NCI-H345 treated with DMSO at 0.1 percent for 48 hours (cell line): Measurements from ENCODE around the gene IMPACT.

Source experiments
- DNase-seq: peaks from one replicate; lab custom pipeline; 2025; ENCODE audit not compliant: unreplicated experiment; lab: John Stamatoyannopoulos, UW

The IMPACT gene, protein sequence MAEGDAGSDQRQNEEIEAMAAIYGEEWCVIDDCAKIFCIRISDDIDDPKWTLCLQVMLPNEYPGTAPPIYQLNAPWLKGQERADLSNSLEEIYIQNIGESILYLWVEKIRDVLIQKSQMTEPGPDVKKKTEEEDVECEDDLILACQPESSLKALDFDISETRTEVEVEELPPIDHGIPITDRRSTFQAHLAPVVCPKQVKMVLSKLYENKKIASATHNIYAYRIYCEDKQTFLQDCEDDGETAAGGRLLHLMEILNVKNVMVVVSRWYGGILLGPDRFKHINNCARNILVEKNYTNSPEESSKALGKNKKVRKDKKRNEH

DNA sequence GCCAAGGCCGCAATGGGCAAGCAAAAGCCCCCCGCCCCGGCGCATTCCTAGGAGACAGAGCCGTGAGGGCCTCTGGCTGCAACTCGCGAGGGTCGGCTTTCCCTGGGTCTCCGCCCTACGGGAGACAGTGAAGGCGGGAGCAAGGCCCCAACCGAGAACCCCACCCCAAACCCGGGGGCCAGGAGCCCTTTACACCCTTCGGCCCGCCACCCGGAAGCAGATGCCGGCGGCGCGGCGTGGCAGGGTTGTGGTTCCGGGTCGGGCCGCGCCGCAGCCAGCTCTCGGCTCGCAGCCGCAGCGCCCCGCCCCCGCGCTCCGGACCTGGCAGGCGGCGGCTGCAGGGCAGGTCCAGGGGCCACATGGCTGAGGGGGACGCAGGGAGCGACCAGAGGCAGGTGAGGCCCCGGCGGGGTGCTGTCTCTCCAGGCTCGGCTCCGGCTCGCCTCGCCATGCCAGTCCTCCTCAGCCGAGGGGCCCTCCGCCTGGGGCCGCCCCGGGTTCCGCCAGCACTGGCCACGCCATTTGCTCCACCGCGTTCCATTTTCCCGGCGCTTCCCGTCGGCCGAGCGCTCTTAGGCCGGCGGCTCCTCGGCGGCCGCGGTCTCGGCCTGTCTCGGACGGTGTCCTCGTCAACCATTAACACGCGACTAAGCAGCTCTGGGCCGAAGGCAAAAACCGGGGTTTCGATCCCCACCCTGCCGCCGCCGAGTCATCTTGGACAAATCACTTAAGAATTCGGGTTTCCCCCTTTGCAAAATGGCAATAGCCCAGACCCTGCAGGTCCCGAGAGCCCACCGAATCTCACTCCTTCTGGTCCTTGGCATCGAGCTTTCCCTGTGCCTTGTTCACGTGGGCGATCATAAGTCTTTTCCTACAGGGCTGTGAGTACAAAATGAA, at the start of gene IMPACT:
TSS of gene IMPACT (plus strand) at position 273 of the 897 bp plus-strand sequence. CDS start at position 360, 87 bp downstream.
- peak; percentile 67 for DNase-seq

DNA sequence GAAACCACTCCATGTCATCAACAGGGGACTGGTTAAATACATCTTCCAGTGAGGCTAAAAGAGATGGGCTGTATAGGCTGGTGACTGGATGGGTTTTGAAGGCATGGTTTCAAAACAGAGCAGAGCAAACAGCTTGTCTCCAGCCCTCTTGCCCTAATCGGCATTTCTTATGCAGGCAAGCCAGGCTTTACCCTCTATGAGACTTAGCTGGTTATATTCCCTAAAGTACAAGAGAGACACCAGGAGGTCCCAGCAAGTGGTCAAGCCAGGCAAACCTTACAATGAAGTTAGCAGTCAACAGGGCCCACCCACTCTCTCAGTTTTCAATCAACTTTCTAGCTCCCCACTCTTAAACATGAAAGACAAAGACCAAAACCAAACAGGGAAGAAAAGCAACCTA, 47.9 kb upstream of the IMPACT start:
- no peak for DNase-seq

DNA sequence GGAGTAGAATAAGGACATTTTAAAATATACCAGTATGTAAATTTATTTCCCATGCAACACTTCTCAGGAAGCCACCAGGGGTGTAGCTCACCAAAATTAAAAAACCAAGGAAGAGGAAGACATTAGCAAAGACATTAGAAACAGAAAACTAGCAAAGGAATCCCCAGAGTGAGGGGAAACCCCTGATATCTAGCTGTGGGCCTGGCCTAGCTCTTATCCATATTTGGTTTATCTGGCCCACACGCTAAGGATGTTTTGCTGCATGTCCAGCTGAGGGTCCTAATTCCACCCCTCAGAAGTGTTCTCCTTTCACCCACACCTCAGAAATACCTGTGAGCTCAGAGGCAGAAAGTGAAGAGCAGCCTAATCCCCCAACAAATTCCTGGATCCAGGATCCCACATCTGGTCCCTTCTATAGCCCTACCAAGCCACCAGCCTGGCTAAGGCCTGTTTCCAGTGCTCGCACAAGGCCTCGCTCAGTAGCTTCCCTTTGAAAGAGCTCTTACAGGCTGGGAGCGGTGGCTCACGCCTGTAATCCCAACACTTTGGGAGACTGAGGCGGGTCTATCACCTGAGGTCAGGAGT, 46.2 kb upstream of the IMPACT start:
- DNase-seq: no peak

DNA sequence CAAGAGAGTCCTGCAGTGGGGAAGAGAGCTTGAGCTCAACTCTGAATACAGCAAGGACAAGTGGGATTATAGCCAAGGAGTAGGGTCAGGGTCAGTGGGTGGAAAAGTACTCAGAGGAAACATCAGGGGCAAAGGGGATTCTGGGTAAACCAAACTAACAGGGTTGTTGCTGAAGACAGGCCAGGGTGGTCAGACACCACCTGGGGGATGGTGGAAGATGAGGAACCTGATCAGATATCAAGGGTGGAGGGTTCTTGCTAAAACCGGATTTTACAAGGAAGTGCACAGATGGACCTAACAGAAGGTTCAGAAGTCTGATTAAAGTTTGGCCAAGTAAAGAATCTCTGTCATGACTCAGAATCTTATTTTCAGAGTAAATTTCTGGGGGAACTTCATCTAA, 45.3 kb upstream of the IMPACT start:
- DNase-seq: no peak

DNA sequence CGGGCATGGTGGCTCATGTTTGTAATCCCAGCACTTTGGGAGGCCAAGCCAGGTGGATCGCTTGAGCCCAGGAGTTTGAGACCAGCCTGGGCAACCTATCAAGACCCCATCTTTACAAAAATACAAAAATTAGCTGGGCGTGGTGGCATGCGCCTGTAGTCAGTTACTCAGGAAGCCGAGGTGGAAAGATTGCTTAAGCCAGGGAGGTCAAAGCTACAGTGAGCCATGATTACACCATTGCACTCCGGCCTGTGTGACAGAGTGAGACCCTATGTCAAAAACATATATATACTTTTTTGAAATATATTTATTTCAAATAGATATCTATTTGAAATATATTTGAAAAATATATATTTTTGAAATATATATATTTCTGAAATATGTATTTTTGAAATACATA, 39.8 kb upstream of the IMPACT start:
- no peak for DNase-seq

DNA sequence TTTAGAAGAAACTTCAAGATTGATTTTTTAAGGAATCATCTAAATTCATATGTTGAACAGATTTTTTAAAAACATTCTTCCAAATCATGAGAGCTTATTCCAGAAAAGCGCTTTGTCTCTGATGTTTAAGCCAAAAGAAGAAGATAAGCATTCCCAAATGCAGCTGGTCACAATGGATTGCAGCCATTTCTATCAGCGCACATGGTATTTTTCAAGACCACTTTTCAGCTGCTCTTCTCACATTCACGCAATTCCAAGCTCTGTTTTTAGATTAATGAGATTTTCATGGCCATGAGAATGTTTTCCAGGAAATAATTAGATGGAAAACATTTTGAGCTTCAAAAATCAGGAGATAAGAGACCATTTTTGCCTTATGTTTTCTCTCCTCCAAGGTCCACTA, 37.5 kb upstream of the IMPACT start:
- DNase-seq: no peak

DNA sequence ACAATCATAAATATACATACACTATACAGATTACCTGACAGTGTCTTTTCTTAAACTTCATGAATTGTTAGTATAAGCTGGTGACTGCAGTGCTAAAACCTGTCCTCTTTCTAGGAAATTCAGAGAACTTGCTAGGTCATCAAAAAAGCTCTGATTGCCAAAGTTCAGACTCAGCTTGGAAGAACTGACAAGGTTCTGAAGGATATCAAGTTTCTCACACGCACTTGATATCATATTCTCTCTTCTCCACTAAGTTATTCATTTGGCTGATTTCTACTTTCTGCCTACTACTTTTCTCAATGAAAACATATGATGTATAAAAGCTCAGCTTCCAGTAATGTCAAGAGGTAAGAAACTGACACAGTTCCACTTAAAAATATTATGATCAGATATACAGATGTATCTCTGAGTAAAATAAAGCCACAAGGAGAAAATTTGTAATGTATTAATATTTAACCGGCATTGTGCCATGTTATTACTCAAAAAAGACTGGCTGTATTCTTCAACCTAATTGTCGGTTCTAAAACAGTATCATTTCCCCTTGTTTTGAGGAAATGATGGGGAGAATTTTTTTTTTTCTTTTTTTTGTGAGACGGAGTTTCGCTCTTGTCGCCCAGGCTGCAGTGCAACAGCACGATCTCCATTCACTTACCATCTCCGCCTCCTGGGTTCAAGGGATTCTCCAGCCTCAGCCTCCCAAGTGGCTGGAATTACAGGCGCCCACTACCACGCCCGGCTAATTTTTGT, 31.2 kb upstream of the IMPACT start:
- DNase-seq: no peak

DNA sequence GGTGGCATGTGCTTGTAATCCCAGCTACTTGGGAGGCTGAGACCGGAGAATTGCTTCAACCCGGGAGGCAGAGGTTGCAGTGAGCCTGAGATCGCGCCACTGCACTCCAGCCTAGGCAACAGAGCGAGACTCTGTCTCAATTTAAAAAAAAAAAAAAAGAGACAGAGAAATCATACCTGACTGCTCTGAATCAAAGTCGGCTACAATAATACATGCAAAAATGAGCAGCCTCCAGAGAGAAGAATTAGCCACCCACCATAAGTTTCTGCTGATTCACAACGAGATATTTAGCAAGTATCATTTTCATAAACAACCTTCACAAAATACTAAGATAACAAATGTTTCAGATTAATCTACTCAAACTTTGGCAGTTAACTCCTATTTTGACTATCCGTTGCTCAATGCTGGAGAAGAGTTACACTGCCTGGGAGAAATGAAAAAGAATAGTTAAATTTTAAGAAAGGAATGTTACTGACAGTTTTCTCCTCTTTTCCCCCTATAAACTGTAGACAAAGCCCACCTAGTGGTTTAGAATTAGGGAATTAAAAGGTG, 30.3 kb upstream of the IMPACT start:
- no peak for DNase-seq

DNA sequence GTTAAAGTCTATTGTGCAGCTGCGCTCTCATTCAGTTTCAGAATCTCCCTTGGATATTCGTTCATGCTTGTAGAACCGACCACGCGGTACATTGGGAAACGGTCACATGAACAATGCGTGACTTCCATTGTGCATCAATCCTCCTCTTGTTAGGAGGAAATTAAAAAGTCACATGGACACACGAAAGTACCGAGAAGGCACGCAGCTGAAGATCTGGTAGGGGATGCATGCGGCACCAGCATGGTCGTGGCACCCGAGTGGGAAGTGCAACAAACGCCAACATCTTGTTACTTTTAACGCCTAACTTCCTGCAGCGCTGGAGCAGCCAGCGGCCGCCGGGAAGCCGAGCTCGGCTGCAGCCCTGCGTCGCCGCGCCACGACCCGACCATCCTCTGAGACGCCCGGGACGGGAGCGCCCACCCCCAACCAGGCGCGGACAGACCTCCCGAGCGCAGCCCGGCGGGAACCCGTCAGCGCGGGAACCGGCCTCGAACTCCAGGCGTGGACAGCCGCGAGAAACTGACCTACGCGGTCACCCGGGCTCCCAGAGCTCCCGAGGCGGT, 29.3 kb upstream of the IMPACT start:
- peak; percentile 46 for DNase-seq

DNA sequence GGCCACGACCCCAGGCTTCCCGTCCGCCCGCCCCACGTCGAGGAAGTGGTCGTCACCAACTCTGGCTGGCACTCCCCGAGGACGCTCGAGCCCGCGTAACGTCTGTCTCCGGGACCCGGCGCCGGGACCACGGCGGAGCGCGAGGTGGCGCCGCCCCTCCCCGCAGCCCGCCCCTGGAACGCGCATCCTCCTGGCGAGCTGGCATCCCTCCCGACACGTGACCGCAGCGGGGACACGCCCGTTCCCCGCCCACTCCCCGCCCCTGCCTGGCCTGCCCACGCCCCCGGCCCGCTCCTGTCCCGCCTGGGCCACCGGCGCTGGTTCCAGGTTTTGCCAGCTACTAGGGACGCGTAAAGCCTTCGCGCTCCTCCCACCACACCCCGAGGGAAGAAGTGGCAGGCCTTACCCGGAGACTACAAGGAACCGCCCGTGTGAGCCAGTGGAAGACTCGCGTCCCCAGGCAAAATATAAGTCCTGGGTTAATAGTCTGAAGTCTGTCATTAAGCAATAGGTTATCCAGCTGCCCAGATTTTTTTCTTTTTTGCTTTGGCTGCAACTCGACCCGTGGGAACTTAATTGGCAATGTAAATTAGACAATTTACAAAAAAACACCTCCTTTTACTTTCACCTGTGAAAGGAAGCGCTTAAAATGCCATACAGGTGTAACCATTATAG, 28.6 kb upstream of the IMPACT start, which contains the start of gene OSBPL1A:
TSS of gene OSBPL1A (minus strand) at position 131 of the 675 bp plus-strand sequence. CDS start 20,291 bp downstream, outside the sequence.
- peak; percentile 74 for DNase-seq

DNA sequence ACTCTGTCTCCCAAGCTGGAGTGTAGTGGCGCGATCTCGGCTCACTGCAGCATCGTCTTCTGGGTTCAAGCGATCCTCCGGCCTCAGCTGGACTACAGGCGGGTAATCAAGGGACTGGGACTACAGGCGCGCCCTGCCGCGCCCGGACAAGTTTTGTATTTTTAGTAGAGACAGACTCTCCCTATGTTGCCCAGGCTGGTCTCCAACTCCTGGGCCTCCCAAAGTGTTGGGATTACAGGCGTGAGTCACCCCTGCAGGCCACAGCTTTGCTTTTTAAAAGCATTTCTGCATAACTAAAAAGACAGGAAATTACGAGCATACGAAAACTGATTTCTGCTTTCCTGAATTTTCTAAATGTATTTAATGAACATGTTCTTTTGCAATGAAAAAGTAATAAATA, 27.9 kb upstream of the IMPACT start:
- DNase-seq: no peak

DNA sequence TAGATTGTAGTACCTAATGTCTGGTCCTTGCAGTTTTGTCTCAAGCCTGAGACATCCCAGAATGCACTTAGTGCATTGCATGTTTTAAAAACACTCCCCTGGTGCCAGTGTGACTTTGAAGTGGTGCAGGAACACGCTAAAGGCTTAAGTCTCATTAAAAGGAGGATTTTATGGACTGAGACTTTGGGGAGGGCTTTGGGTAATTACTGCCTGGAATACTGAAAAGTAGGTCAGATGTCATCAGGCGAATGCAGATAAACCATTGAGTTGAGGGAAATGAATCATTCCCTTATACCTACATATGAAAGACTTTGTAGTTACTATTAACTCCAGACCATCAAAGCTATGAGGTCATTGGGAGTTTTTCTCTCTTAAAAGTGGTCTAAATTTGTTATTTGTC, 25.9 kb upstream of the IMPACT start:
- DNase-seq: no peak

DNA sequence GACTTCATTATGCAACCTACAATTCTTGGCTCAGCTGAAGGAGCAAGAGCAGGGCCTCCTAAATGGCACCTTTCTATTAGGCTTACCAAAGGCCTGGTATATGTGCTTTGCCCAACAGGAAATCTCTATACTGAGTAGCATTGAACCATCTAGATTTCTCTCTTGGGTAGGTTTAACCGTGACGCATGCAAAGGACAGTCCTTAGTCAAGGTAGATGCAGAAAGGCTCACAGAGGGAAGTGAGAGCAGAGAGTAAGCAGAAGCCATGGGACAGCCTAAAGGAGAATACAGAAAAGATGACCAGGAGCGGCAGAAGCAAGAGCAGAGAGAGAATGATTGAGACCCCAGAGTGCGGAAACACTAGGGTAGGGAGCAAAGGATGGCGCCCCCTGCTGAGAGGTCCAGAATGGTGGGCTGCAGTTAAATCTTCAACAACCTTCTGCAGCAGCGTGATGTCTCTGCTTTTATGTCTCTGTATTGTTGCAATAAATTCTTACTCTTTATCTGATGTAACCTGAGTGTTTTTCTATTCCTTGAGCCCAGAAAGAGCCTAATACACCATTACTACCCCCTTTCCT, 24.2 kb upstream of the IMPACT start:
- no peak for DNase-seq

DNA sequence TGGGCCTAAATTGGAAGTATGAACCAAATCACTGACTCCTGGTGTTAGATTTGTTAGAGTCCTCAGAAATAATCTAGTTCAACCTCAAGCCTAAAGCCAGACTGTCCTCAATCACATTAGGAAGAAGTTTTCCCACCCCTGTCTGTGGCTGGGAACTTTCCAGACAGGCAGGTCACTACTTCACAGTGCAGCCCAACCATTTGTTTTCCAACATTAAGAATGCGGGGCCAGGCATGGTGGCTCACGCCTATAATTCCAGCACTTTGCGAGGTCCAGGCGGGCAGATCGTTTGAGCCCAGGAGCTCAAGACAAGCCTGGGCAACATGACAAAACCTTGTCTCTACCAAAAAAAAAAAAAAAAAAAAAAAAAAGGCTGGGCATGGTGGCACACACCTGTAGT, 23.4 kb upstream of the IMPACT start:
- DNase-seq: no peak

DNA sequence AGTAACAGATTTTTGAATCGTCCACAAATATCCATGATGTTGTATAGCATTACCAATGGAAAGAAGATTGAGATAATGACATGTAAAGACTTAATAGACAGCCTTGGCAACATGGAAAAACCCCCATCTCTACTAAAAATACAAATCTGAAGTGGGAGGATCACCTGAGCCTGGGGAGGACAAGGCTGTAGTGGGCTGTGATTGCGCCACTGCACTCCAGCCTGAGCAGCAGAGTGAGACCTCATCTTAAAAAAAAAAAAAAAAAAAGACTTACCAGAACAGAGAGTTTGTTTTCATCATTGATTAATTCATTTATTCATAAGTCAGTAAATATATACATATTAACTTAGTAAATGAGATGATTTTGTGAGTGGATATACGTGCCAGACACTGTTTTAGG, 21.9 kb upstream of the IMPACT start:
- DNase-seq: no peak

DNA sequence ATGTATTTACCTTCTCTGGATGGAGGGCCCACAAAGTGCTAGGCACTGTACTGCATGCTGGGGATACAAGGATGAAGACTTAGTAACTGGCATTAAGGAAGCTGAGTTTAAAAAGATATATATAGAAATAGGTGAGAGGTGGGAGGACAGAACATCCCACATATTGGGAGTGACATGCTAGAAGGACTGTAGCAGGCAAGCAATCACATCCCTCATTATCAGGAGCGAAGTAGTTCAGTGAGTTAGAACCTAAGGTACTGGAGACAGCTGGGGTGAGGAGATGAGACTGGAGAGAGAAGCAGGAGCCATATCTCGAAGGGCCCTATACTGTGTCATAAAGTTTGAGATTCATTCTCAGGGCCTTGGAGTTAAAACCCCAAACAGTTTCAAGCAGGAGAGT, 18.0 kb upstream of the IMPACT start:
- DNase-seq: no peak

DNA sequence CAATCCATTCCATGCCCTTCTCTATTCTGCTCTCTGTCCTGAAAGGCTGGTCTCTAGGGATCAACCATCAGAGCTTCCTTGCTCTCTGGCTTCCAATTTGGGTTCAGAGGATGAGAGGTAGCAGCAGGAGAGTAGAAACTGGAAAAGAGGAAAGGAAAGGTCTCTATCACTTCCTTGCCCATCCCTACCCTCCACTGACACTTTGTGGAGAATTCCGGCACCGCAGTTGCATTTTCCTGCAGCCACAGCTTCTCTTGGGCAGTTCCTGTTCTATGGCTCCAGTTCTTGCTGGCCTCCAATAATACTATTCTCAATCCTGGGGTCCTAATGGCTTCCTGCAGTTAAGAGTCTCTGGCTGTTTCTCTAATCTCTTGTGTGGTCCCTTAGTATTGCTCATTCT, 13.3 kb upstream of the IMPACT start:
- no peak for DNase-seq

DNA sequence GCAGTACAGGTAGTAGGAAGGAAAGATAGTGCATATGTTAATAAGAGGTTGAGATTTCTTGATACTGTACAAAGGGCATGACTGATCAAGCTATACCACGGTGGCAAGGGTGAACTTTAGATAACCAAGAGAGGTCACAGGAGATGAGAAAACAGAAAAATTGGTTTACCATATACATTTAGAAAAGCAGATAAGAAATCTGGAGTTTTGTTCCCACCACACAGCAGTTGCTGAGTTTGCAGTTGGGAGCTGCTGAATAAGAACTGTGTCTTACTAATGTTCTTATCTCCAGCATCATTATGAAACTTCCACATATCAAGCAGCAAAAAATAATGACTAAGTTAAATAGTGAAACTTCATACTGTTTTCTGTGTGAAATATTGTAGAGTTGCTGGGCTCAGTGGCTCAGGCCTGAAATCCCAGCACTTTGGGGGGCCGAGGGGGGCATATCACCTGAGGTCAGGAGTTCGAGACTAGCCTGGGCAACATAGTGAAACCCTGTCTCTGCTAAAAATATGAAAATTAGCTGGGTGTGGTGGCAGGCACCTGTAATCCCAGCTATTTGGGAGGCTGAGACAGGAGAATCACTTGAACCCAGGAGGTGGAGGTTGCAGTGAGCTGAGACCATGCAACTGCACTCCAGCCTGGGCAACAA, 12.0 kb upstream of the IMPACT start:
- DNase-seq: no peak

DNA sequence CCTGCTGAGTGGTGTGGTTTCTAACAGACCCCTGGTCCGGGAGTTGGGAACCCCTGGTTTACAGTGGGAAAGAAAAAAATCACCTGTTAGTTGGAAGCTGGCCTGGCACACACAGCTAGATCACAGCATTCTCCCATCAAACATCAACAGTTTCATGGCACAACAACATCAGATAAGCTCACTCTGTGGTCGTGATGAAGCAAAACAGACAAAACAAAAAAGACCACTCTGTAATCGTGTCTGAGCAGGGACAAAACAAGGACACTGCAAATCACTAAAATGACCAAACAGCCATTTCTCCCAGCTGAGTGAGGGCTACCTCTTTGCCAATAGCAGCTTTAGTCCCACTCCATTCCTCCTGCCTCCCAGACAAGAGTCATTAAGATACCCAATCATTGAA, 9.0 kb upstream of the IMPACT start:
- no peak for DNase-seq
